Measurements from ENCODE around the gene WTIP.

WTIP gene

GRCh38 chr19:34480971-34481841, at the start of gene WTIP:
TSS of gene WTIP (plus strand) at chr19:34481758. CDS start at chr19:34481975, 217 bp downstream.
- Histone ChIP-seq H3K36me3 (no peaks in the 10 kb centered on the region), H3K4me3 (ENCODE audit: low read depth in 1 of 2, low read length in 1 of 2) (no peak within 1 kb of the TSS), H3K27ac (no peak within 1 kb of the TSS), H3K9me3 (no peaks in the 10 kb centered on the region), H3K4me1 (ENCODE audit: control insufficient read depth in 1 of 2, insufficient read depth in 1 of 2, low read depth in 1 of 2, low read length in 1 of 2) (no peaks in the 10 kb centered on the region), H3K27me3 (peaks cover 87% of the 10 kb centered on the region)
- no peak for TF ChIP-seq CTCF (IDR thresholded peaks at IDR 0.05)

GRCh38 chr19:34432797-34433196, 48.8 kb upstream of the WTIP start:
- H3K27ac ChIP-seq: no peak overlapping the region
- TF ChIP-seq CTCF (IDR thresholded peaks at IDR 0.05): no peak
- no peak overlapping the region for H3K4me3 ChIP-seq (ENCODE audit: low read depth in 1 of 2, low read length in 1 of 2)
- no peaks in the 10 kb centered on the region for H3K27me3 ChIP-seq
- peaks cover 44% of the 10 kb centered on the region for H3K36me3 ChIP-seq
- no peaks in the 10 kb centered on the region for H3K9me3 ChIP-seq
- H3K4me1 ChIP-seq (ENCODE audit: control insufficient read depth in 1 of 2, insufficient read depth in 1 of 2, low read depth in 1 of 2, low read length in 1 of 2): peaks cover 8 to 17% of the 10 kb centered on the region in 2 experiments

- no peak for TF ChIP-seq CTCF (IDR thresholded peaks at IDR 0.05)
- no peak overlapping the region for H3K27ac ChIP-seq
- no peaks in the 10 kb centered on the region for H3K27me3 ChIP-seq
- no peak overlapping the region for H3K4me3 ChIP-seq (ENCODE audit: low read depth in 1 of 2, low read length in 1 of 2)
- peaks cover 69% of the 10 kb centered on the region for H3K36me3 ChIP-seq
- no peaks in the 10 kb centered on the region for H3K4me1 ChIP-seq (ENCODE audit: control insufficient read depth in 1 of 2, insufficient read depth in 1 of 2, low read depth in 1 of 2, low read length in 1 of 2)
- no peaks in the 10 kb centered on the region for H3K9me3 ChIP-seq
Measured at GRCh38 chr19:34436716-34437115, 44.8 kb upstream of the WTIP start.

- Histone ChIP-seq H3K4me3 (ENCODE audit: low read depth in 1 of 2, low read length in 1 of 2) (no peak overlapping the region), H3K4me1 (ENCODE audit: control insufficient read depth in 1 of 2, insufficient read depth in 1 of 2, low read depth in 1 of 2, low read length in 1 of 2) (no peaks in the 10 kb centered on the region), H3K36me3 (peaks cover 84% of the 10 kb centered on the region), H3K27ac (no peak overlapping the region), H3K27me3 (no peaks in the 10 kb centered on the region), H3K9me3 (no peaks in the 10 kb centered on the region)
- no peak for TF ChIP-seq CTCF (IDR thresholded peaks at IDR 0.05)
Measured at GRCh38 chr19:34448191-34448590, 33.4 kb upstream of the WTIP start.

GRCh38 chr19:34452723-34453122, 28.8 kb upstream of the WTIP start:
- no peak for TF ChIP-seq CTCF (IDR thresholded peaks at IDR 0.05)

More at GRCh38 chr19:34452723-34453122, 28.8 kb upstream of the WTIP start:
- no peak overlapping the region for H3K27ac ChIP-seq
- peaks cover 82% of the 10 kb centered on the region for H3K36me3 ChIP-seq
- no peak overlapping the region for H3K4me3 ChIP-seq (ENCODE audit: low read depth in 1 of 2, low read length in 1 of 2)
- H3K4me1 ChIP-seq (ENCODE audit: control insufficient read depth in 1 of 2, insufficient read depth in 1 of 2, low read depth in 1 of 2, low read length in 1 of 2): no peaks in the 10 kb centered on the region
- no peaks in the 10 kb centered on the region for H3K9me3 ChIP-seq
- H3K27me3 ChIP-seq: no peaks in the 10 kb centered on the region

Measured in neutrophil (primary cell).